MM.1S (cell line): Measurements from ENCODE around the gene S100A16.

Source experiments
- EZH2 ChIP-seq: fragments of 300-600 bp; sonication (generic); optimal IDR thresholded peaks from 2 replicates; pipeline ENCODE3; 2017; ENCODE audit warnings: low read depth, mild to moderate bottlenecking, antibody characterized with exemption, low read length, mixed read lengths
- TF ChIP-seq, protein P1 (sequence below): fragments of 300-600 bp; sonication (generic); IDR thresholded peaks from 2 replicates; pipeline ENCODE4 v1.5.1; 2016; ENCODE audit warnings: antibody characterized with exemption, low read length, mixed read lengths

DNA sequence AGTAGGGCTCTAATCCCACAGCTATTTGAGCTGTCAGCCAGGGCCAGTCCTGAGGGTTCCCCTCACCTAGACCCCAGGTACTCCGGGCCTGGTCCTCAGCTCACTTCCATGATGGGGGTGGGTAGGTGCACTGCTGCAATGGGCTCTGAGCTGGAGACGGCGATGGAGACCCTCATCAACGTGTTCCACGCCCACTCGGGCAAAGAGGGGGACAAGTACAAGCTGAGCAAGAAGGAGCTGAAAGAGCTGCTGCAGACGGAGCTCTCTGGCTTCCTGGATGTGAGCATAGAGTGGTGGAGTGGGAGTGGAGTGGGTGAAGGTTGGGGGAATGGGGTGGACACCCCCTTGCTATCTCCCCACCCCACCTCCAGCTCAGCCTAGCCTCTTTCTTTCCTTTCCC, 17.4 kb upstream of the S100A16 start:
- TF ChIP-seq, protein P1, sequence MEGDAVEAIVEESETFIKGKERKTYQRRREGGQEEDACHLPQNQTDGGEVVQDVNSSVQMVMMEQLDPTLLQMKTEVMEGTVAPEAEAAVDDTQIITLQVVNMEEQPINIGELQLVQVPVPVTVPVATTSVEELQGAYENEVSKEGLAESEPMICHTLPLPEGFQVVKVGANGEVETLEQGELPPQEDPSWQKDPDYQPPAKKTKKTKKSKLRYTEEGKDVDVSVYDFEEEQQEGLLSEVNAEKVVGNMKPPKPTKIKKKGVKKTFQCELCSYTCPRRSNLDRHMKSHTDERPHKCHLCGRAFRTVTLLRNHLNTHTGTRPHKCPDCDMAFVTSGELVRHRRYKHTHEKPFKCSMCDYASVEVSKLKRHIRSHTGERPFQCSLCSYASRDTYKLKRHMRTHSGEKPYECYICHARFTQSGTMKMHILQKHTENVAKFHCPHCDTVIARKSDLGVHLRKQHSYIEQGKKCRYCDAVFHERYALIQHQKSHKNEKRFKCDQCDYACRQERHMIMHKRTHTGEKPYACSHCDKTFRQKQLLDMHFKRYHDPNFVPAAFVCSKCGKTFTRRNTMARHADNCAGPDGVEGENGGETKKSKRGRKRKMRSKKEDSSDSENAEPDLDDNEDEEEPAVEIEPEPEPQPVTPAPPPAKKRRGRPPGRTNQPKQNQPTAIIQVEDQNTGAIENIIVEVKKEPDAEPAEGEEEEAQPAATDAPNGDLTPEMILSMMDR: no peak
- TF ChIP-seq EZH2: no peak
